CD4-positive, alpha-beta T cell treated with Interleukin-6 for 4 hours (primary cell): Measurements from ENCODE around the gene SERBP1.
"Not testable (repeated sequence)": the region's sequence is repeated elsewhere in the genome, so short reads cannot be mapped to it uniquely, and the experiment has no call there.

Source experiments
- DNase-seq: peaks from one replicate; pipeline ENCODE4 v3.0.0-alpha.2; 2020; ENCODE audit warnings: mixed read lengths

SERBP1 gene

GRCh38 chr1:67404212-67404620 is 26.0 kb downstream of the SERBP1 start:
- no peak for DNase-seq

- DNase-seq: no peak
Measured at GRCh38 chr1:67401443-67401842, 28.8 kb downstream of the SERBP1 start.

- DNase-seq: not testable (repeated sequence)
Measured at GRCh38 chr1:67400029-67400786, 30.0 kb downstream of the SERBP1 start.

- no peak for DNase-seq
Measured at GRCh38 chr1:67399199-67399993, 30.8 kb downstream of the SERBP1 start.

- no peak for DNase-seq
Measured at GRCh38 chr1:67394548-67394947, 35.7 kb downstream of the SERBP1 start.

GRCh38 chr1:67393737-67394136 is 36.5 kb downstream of the SERBP1 start:
- DNase-seq: no peak

GRCh38 chr1:67393240-67393639 is 37.0 kb downstream of the SERBP1 start:
- DNase-seq: no peak

- no peak for DNase-seq
Measured at GRCh38 chr1:67390041-67390887, 39.9 kb downstream of the SERBP1 start.

- no peak for DNase-seq
Measured at GRCh38 chr1:67383999-67384638, 46.1 kb downstream of the SERBP1 start.

- DNase-seq: no peak
Measured at GRCh38 chr1:67382292-67382691, 47.9 kb downstream of the SERBP1 start.

GRCh38 chr1:67381154-67381553 is 49.0 kb downstream of the SERBP1 start:
- no peak for DNase-seq

- DNase-seq: no peak
Measured at GRCh38 chr1:67377253-67377652, 52.9 kb downstream of the SERBP1 start.

GRCh38 chr1:67376381-67376780 is 53.8 kb downstream of the SERBP1 start:
- no peak for DNase-seq

GRCh38 chr1:67372898-67373297 is 57.3 kb downstream of the SERBP1 start:
- no peak for DNase-seq

GRCh38 chr1:67372136-67372535 is 58.1 kb downstream of the SERBP1 start:
- no peak for DNase-seq

- no peak for DNase-seq
Measured at GRCh38 chr1:67371681-67372080, 58.5 kb downstream of the SERBP1 start.

- DNase-seq: no peak
Measured at GRCh38 chr1:67371043-67371442, 59.2 kb downstream of the SERBP1 start.

- DNase-seq: no peak
Measured at GRCh38 chr1:67368046-67368514, 62.1 kb downstream of the SERBP1 start.

- DNase-seq: no peak
Measured at GRCh38 chr1:67367370-67368045, 62.7 kb downstream of the SERBP1 start.

GRCh38 chr1:67361641-67362040 is 68.6 kb downstream of the SERBP1 start:
- no peak for DNase-seq

- no peak for DNase-seq
Measured at GRCh38 chr1:67359592-67359991, 70.6 kb downstream of the SERBP1 start.
